GM18861 (cell line): ENCODE results near the gene APLN.

Source experiments
- ATAC-seq: cut with Tn5 transposase; IDR thresholded peaks from one replicate; pipeline ENCODE4 v1.9.1; 2021; ENCODE audit not compliant: unreplicated experiment

The APLN gene

GRCh38 chrX:129642641-129643040, 12.1 kb downstream of the APLN start:
- no peak for ATAC-seq

GRCh38 chrX:129641941-129642340, 12.8 kb downstream of the APLN start:
- ATAC-seq: no peak

- no peak for ATAC-seq
These were observed 13.3 kb downstream of the APLN start for GRCh38 chrX:129641469-129641868.

- ATAC-seq: no peak
These were observed 14.0 kb downstream of the APLN start for GRCh38 chrX:129640737-129641136.

GRCh38 chrX:129638917-129639316, 15.8 kb downstream of the APLN start:
- ATAC-seq: no peak

- ATAC-seq: no peak
These were observed 17.3 kb downstream of the APLN start for GRCh38 chrX:129637217-129638109.

GRCh38 chrX:129636175-129636681, 18.5 kb downstream of the APLN start:
- no peak for ATAC-seq

- ATAC-seq: no peak
These were observed 20.2 kb downstream of the APLN start for GRCh38 chrX:129634541-129634940.

GRCh38 chrX:129632443-129632842, 22.3 kb downstream of the APLN start:
- no peak for ATAC-seq

GRCh38 chrX:129631849-129632248, 22.9 kb downstream of the APLN start:
- no peak for ATAC-seq

- no peak for ATAC-seq
These were observed 24.9 kb downstream of the APLN start for GRCh38 chrX:129629837-129630236.

GRCh38 chrX:129626026-129626425, 28.7 kb downstream of the APLN start:
- no peak for ATAC-seq

- no peak for ATAC-seq
These were observed 31.9 kb downstream of the APLN start for GRCh38 chrX:129622757-129623301.

GRCh38 chrX:129618997-129619396, 35.8 kb downstream of the APLN start:
- ATAC-seq: no peak

GRCh38 chrX:129617420-129617819, 37.3 kb downstream of the APLN start:
- no peak for ATAC-seq

- ATAC-seq: no peak
These were observed 40.1 kb downstream of the APLN start for GRCh38 chrX:129614481-129615255.

- ATAC-seq: no peak
These were observed 41.2 kb downstream of the APLN start for GRCh38 chrX:129613596-129613995.

GRCh38 chrX:129612396-129612795, 42.4 kb downstream of the APLN start:
- ATAC-seq: no peak

GRCh38 chrX:129609395-129609794, 45.4 kb downstream of the APLN start:
- no peak for ATAC-seq

GRCh38 chrX:129608496-129608895, 46.3 kb downstream of the APLN start:
- no peak for ATAC-seq

GRCh38 chrX:129606918-129607317, 47.8 kb downstream of the APLN start:
- peak; percentile 55 for ATAC-seq
